Activated CD8-positive, alpha-beta memory T cell treated with anti-CD3 and anti-CD28 coated beads, Interleukin-2, amount 50 U/mL, for 4 hours (primary cell): ENCODE measurements around the gene RNF4.
A peak's percentile ranks its signal among the peaks of the same experiment; 100 is the strongest.
"Not testable (repeated sequence)": the region's sequence is repeated elsewhere in the genome, so short reads cannot be mapped to it uniquely, and the experiment has no call there.

Experiments used
- DNase-seq: peaks from one replicate; pipeline ENCODE4 v3.0.0-alpha.2; 2020

Gene RNF4

DNA sequence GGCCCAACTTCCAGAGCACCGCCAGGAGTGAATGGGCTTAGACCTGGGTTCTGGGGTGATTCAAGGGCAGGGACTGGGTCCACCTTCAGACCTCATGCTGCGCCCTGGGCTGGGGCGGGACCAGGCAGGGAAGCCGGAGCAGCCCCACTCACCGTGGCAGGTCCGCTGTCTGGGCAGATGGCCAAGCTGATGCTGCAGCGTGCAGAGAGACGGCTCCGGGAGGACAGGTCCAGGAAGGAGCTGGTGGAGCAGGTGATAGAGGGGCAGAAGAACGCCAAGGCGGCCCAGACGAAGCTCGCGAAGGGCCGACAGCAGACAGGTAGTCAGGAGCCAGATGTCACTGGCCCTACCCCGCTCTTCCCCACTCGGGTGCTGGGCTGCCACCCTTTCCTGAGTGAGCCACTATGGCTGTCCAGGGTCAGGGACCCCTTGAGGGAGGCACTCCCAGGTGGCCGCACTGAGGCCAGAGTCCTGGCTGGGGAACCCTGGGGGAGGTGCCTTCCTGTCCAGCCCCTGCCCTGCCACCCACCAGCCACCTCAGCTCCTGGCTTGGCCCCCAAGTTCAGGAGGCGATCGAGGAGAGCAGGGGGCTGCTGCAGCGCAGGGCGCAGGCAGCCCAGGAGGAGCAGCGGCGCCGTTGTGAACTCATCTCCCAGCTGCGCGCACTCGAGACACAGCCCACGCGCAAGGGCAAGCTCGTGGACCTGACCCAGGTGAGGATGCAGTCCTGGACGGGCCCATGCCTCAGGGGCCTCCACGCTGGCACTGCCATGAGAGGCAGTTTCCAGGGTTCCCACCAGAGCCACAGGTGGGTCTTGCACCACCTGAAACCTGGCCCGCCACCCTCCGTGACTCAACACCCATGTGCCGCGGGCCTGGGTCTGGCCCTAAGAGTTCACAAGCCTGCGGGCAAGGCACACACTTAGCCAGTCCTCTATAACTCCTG lies 10.1 kb upstream of the RNF4 start:
- no peak for DNase-seq

DNA sequence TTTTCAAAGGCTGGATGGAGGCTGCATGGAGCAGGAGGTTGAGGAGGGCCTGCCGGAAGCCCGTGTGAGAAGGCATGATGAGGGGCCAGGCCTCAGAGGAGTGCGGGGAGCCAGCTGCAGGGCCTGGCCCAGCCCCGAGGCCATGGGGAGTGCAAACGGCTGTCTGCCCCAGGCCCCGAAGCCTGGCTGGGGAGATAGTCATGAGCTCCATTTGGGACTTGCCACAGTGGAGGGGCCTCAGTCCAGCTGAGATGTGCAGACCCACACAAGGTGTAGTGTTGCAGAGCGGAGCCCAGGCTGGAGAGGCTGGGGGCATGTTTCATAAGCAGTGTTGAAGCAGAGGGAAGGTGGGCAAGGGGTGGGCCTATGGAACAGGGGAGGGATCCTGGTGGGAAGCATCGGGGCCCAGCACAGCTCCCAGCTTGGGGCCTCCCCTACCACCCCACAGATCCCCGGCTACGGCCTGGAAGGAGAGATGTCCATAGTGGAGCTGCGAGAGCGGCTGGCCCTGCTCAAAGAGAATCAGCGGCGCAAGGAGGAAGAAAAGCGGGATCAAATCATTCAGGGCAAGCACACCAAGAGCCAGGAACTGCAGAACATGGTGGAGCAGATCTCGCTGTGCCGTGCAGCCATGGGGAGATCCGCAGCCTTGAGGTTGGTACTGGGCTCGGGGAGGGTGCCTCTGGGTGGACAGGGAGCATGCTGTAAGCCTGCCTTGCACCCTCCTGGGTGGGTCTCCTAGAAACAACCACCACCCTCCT lies 9.1 kb upstream of the RNF4 start:
- no peak for DNase-seq

DNA sequence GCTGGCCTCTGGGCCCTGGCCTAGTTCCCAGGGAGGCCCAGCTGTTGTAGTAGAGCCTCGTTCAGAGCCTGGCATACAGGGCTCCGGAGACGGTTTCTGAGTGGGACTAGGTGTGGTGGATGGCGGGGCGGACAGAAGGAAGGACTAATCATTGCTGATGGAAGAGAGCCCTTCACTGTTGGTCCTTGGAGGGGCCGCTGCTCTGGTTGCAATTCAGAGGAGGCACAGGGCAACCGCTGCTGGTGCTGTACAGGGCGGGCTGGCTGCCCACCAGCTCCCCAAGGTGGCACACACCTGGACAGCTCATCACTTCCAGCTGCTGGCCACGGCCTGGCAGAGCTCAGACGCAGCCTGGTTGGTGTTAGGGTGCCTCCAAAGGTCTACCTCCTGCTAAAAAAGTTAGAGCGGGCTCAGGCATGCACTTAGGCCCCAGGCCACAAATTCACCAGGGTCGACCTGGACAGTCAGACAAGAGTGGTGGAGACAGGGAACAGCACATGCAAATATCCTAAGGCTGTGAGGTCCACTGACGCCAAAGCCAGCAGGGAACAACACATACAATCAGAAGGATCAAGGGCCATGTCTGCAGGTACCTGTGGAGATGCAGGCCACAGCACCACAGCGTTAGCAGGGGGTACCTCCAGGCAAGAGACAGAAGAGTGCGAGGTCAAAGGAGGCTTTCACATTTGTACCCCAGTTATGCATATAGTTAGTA lies 7.5 kb upstream of the RNF4 start:
- DNase-seq = no peak

DNA sequence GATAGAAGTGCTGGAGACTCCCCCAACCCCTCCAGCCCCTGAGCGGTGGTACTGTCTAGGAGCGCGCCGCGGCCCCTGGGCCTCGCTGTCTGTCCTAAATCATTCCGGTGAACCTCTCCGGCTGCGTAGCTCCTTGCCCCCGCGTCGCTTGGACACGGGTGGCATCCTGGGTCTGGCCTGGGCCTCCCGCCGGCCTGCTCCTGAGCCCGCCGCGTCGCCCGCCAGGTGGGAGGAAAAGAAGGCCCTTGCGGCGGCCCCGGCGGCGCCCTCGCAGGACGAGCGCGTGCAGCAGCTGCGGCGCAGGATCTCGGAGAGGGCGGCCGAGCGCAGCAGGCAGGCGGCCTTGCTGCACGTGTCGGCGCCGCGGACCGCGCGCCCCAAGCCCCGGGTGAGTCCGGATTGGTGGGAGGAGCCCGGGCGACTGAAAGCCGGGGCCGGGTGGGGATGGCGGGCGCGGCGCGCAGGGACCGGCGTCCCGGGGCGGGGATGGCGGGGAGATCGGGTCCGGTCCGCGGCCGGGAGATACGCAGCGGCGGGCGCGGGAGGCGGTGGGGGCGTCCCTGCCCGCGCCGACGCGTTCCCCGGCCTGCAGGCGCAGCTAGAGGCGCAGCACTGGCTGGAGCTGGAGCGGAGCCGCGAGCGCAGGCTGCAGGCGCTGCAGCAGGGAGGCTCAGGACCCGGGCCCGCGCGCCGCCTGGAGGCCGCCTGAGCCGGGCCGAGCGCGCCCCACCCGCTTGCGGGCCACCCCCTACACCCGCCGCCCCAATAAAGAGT lies 6.5 kb upstream of the RNF4 start:
- DNase-seq = peak; percentile 69

DNA sequence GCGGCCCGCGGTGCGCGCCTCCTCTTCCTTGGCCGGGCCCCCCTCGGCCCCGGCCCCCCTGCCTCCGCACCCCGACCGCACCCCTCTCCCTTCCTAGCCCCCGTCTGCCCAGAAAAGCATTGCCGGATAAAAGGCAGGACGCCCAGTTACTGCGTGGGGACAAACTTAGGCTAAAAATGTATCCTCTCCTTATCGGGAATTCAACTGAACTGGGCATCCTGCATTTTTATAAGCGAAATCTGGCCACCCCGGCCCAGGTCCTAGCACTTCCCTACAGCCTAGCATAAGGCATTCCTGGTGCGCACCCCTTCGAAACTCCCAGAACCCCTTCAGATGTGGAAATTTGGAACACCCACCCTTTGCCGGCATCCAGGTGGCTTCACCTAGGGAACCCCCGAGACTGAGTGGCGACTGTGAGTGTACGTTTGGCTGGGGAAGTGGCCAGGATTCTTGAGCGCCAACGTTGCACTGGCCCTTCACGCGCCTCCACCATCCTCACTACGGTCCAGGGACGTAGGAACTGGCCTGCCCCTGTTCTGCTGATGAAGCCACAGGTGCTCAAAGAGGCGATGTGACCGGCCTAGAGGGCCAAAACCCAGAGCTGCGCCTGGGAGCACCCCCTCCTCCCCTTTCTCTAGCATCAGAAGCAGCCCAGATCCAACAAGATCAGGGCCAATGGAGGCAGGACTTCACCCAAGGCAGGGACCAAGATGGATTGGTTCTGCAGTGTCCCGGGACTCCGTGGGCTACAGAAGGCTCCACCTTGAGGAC lies 5.7 kb upstream of the RNF4 start:
- no peak for DNase-seq

DNA sequence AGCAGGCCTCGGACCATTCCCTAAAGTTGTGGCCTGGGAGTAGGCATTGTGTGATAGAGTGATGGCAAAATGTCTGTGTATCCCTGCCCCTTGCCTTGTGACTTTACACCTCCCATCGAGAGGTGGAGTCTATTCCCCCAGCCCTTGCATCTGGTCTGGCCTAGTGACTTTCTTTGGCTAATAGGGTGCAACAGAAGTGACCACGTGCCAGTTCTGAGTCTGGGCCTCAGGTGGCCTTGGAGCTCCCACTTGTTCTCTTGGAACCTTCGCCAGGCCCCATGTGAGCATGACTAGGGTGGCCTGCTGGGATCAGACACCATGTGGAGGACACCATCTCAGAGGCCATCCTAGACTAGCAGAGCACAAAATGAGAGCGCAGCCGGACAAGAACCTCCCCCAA lies 3.9 kb upstream of the RNF4 start:
- DNase-seq = no peak

DNA sequence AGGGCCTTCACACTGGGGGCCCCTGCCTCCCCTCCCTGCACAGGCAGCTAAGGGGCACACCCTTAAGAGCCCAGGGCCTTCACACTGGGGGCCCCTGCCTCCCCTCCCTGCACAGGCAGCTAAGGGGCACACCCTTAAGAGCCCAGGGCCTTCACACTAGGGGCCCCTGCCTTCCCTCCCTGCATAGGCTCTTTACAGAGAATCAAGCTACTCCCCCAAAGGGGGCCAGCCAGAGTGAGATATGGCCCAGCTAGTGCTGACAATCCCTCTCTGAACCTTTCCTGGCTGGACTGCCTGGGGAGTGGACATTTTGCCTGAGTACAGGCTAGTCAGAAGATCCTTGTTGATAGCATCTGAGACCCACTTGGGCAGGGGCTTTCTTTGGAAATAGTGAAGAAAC lies 3.4 kb upstream of the RNF4 start:
- not testable (repeated sequence) for DNase-seq

DNA sequence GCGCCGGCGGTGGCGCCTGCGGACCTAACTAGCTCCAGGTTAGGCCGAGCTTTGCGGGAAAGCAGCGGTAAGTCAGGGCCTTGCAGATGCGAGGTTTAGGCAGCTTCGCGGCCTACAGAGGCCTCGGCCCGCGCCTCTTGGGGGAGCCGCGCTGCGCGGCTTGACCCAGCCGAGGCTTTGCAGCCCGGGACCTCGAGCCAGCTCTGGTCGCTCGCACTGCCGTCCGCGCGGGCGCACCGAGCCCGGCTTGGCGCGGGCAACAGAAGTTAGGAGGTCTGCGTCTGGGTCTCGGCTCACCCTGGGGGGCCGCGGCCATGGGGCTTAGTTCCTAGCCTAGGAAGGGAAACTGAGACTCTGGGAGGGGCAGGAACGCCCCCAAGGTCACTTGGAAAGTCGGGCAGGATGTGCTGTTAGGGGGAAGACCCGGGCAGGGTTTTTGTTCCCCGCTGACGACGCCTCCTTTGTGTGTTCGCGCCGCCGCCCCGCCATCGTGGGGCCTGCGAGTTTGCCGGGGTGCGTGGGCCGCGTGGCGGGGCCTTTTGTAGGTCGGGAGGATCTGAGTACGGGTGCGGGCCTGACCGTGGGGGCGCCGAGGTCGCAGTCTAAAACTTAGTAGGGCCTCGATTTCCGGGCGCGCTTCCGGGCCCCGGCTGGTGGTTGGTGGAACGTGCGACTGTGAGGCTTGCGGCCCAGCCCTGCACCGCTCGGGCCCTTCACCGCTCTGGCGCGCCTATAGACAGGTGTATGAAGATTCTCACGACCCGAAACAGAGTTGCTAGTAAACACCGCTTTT lies 482 bp downstream of the RNF4 start:
- DNase-seq = peak; percentile 67

DNA sequence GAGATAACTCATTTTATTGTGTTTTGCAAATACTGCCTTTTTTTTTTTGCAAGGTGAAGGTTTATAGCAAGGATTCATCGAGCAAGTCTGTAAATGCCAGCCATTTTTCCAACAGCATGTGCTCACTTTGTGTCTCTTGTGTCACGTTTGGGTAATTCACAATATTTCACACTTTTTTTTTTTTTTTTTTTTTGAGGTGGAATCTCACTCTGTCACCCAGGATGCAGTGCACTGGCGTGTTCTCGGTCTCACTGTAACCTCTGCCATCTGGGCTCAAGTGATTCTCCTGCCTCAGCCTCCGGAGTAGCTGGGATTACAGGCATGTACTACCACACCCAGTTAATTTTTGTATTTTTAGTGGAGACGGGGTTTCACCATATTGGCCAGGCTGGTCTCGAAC lies 1.9 kb downstream of the RNF4 start:
- no peak for DNase-seq

DNA sequence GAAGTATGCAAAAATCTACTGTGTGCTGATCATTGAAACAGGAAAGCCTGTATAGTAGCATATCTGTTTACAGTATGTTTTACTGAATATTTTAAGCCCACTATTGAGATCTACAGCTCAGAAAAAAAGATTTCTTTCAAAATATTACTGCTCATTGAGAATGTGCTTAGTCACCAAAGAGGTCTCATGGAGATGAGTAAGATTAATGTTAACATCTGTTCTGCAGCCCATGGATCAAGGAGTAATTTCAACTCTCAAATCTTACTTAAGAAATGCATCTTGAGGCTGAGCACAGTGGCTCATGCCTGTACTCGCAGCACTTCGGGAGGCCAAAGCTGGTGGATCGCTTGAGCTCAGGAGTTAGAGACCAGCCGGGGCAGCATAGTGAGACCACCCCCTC lies 3.3 kb downstream of the RNF4 start:
- DNase-seq = no peak

DNA sequence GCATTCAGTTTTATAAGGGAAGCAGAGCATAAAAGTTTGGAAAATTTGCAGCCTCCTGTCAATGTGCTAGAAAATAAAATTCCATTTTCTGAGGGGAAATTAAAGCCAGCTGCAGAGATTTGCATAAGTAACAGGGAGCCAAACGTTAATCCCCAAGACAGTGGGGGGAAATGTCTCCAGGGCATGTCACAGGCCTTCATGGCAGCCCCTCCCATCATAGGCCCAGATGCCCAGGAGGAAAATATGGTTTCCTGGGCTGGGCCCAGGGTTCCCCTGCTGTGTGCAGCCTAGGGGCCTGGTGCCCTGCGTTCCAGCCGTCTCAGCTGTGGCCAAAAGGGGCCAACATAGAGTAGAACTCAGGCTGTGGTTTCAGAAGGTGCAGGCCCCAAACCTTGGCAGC lies 9.3 kb downstream of the RNF4 start:
- DNase-seq = no peak

DNA sequence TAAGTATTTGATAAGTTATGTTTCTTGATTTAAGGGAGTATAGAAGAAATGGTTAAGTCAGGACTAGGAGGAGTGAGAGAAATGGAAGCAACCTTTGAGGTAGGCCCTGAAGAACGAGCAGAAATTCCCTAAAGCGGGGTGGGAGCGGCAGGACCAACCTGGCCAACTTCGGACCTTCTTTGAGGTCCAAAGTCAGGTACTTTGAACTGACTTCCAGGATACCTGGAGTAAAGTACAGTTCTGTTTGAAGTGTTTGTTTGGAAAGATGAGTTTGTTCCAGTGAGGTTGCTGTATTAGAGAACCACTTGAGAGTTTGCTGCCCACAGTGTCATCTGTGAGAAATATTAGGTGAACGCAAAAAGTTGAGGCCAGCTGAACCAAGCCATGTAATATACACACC lies 11.7 kb downstream of the RNF4 start:
- DNase-seq = no peak

DNA sequence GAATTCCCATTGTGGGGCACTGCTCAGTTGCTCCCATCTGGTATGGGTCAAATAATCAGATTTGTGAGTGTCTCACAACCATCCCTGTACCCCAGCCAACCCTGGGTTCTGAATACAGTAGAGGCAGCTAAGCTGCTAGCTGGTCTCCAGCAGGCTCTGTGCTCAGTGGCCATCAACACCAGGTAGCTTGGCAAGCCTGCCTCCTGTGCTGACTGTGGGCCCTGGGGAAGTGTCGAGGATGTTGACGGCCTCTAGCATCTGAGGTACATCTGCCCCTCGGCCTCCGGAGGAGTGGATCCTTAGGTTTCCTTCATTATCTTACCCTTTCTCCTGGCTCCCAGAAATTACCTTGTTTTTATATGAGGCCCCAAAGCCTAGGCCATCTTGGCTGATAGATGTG lies 13.3 kb downstream of the RNF4 start:
- DNase-seq = no peak

DNA sequence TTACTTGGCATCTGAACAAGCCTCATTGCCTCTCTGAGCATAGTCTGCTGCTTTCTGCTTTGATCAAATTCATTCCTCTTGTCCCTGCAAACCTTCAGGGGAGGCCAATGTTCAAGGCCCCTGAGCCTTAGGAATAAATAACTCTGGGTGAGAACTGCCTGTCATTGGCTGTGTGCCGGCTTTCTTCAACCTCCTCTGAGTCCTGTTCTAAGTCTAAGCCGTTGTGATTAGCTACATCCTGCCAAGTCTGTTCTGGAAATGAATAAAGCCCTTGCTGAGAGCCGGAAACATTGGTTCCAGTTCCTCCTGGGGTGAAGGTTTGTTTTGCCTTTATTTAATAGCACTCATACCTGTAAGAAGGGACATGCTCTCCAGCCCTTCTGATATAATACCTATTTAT lies 13.8 kb downstream of the RNF4 start:
- DNase-seq = no peak

DNA sequence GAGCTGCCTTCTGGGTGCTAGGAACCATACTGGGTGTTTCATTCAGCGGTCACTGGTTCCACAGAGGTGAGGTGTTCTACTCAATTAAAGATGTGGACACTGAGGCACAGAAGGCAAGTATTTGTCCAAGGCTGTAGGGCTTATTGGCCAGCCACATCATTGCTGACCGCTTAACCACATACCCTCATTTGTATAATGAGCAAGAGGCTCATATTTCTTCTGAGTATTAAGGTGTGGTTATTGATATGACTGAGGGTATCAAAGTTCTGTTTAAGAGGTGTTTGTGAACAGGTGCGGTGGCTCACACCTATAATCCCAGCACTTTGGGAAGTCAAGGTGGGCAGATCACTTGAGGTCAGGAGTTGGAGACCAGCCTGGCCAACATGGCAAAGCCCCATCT lies 14.3 kb downstream of the RNF4 start:
- DNase-seq = no peak

DNA sequence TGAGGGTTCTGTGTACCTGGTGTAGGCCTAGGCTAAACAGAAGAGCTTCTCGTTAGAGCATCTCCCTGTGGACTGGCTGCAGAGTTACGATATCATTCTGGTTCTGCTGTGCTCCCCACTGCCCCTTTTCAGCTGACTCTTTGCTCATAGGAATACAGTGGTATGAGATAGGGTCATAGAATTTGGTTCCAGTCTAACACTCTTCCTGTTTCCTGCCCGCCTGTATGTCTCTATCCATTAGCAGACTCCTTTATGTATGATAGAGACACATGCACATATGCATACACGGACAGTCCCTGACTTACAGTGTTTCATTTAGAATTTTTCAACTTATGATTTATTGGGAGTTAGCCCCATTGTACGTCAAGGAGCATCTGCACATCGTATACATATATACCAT lies 15.3 kb downstream of the RNF4 start:
- DNase-seq = no peak

DNA sequence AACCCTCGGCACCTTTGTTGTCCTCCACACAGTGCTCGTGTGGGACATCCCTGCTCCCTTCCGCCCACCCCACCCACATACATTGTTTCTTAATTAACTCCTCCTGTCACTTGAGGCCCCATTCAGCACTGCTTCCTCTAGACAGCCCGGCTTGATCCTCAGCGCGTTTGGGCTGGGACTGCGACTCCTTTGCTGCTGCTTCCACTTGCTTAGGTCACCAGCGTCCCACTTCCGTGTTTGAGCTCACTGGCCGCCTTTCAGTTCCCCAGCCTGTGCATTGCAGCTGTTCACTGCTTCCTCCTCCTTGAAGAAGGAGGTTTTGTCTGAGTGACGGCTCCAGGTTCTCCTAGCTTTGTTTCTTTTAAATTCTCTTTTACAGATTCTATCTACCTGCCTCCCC lies 16.1 kb downstream of the RNF4 start:
- DNase-seq = peak; percentile 56

DNA sequence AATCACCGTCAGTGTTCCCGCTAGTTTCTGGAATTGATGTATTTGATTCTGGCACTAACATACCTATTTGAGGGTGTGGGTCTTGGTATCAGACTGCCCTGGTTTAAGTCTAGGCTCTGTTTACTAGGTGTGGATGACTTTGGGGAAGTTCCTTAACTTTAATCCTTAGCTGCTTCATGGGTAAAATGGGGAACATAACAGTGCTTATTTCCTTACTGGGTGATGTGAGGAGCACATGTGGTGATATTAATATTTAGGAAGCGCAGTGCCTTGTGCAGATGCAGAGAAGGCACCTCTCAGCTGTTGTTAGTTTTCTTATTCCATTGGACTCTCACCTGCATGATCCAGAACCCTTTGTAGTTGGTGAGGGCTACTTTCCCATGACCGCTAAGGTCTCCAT lies 17.1 kb downstream of the RNF4 start:
- DNase-seq = no peak

DNA sequence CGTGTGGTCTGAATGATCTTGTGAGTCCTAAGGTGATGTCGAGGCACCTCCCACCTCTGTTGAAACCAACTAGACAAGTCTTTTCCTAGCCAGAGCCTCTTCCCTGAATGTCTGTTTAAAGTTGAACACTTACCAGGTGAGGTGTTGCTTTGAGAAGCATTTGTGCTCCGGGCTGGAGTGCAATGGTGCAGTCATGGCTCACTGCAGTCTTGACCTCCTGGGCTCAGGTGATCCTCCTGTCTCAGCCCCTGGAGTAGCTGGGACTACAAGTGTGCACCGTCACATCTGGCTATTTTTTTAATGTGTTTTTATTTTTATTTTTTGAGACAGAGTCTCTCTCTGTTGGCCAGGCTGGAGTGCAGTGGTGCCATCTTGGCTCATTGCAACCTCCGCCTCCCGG lies 18.1 kb downstream of the RNF4 start:
- no peak for DNase-seq

DNA sequence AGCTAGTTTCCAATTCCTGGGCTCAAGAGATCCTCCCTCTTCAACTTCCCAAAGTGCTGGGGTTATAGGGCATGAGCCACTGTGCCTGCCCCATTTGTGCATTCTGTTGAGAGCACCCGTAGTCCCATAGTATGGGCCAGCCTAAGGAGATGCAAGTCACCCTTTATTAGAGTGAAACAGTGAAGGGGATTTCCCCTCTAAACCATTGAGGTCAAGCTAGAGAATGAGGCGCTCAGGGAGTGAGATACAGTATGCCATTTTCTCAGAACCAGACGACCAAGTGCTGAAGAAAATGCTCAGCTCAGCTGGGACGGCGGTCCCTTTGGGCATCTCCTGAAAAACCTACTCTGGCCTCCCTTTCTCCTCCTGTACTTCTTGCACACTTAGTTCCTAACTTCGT lies 18.7 kb downstream of the RNF4 start:
- no peak for DNase-seq
